HEK293T (cell line): Measurements from ENCODE around the gene CST3.

Experiments used
- ELF4 ChIP-seq: fragments of 450-650 bp; IDR thresholded peaks from 2 replicates; pipeline ENCODE4 v1.6.1; 2017; ENCODE audit warnings: antibody characterized with exemption
- FOXM1 ChIP-seq: fragments of 450-650 bp; IDR thresholded peaks from 2 replicates; pipeline ENCODE4 v1.6.1; 2017; ENCODE audit warnings: mild to moderate bottlenecking, borderline replicate concordance
- NFRKB ChIP-seq: fragments of 450-650 bp; IDR thresholded peaks from 2 replicates; pipeline ENCODE4 v1.6.1; 2016; ENCODE audit warnings: mild to moderate bottlenecking, moderate library complexity
- SP1 ChIP-seq: fragments of 450-650 bp; IDR thresholded peaks from 2 replicates; pipeline ENCODE4 v1.6.1; 2017

- no peak for TF ChIP-seq FOXM1
- TF ChIP-seq ELF4, result no peak
- no peak for TF ChIP-seq SP1
- no peak for TF ChIP-seq NFRKB
These were observed 27.2 kb upstream of the CST3 start for GRCh38 chr20:23664954-23665353.
